Right lobe of liver (tissue), 6 donors: ENCODE results near the gene CPNE2. TPM values are rescaled to one million over a fixed set of nuclear protein-coding genes. Genes with fewer than 3 reads are reported as not detected.

Source experiments
- ATAC-seq, 4 donors: fragments of 200-7000 bp; cut with Tn5 transposase; one replicate each; pipeline ENCODE4 v1.9.1; 2020; ENCODE audit warnings: mild to moderate bottlenecking in 4 of 4, moderate library complexity in 4 of 4
- DNase-seq, 3 donors: peaks; one replicate each; pipeline ENCODE4 v3.0.0-alpha.2; 2020
- H3K27ac ChIP-seq, 3 donors: fragments of 200-600 bp; one replicate each; pipeline ENCODE4 v1.8.0; 2022
- H3K27me3 ChIP-seq, 2 donors: fragments of 200-600 bp; one replicate each; pipeline ENCODE4 v1.8.0; 2022
- H3K36me3 ChIP-seq, 4 donors: fragments of 200-600 bp; sonication (generic) in 1 of 4; one replicate each; pipeline versions ENCODE4 v1.5.1 to v1.8.0; 2017 to 2022; ENCODE audit warnings: control low read depth in 1 of 4
- H3K4me1 ChIP-seq, 4 donors: fragments of 200-600 bp; sonication (generic) in 1 of 4; one replicate each; pipeline versions ENCODE4 v1.5.1 to v1.8.0; 2017 to 2022; ENCODE audit warnings: control low read depth in 1 of 4
- H3K4me3 ChIP-seq, 3 donors: fragments of 200-600 bp; one replicate each; pipeline ENCODE4 v1.8.0; 2022
- H3K9me3 ChIP-seq, 4 donors: fragments of 200-600 bp; sonication (generic) in 1 of 4; one replicate each; pipeline versions ENCODE4 v1.5.1 to v1.8.0; 2017 to 2022; ENCODE audit warnings: control low read depth in 1 of 4
- POLR2A ChIP-seq: fragments of 450-650 bp; IDR thresholded peaks from one replicate; pipeline ENCODE4 v1.6.1; 2017; ENCODE audit warnings: antibody characterized with exemption, mild to moderate bottlenecking
- WGBS: methylation state at CpG from one replicate; pipeline ENCODE4 v1.1.6; 2018; ENCODE audit warnings: low coverage, low lambda C conversion rate; ENCODE audit not compliant: insufficient coverage; ENCODE audit errors: missing lambda C conversion rate; 5-methylcytosine and 5-hydroxymethylcytosine counted together
- intact Hi-C, 2 donors: fragments of 100-400 bp; cut with DNase I; formaldehyde crosslinking; loops; one replicate each; pipeline versions ENCODE4 v1.11.2 to v1.14.1; 2022
- total RNA-seq, 6 experiments: library from RNA; depleted of rRNA in 2 of 6; stranded (reverse); fragments of >200 nt in 2 of 6; fragmentation: NEBNext Ultra II Directional in 3 of 6; extraction: Animal tissue kit (Norgen Biotek cat#: 25700) in 3 of 6; gene quantifications; one replicate each; pipeline versions ENCODE4 v1.1.0 to v1.2.4, GENCODE V29; 2016 to 2023
- TF ChIP-seq, protein P1 (sequence below), 4 donors: fragments of 200-600 bp in 3 of 4; fragments of 450-650 bp in 1 of 4; IDR thresholded peaks; one replicate each; pipeline versions ENCODE4 v1.5.1 to v1.8.0; 2016 to 2022; ENCODE audit warnings: antibody characterized with exemption in 4 of 4, mild to moderate bottlenecking in 2 of 4
- donor health status: DM: no; HTN: yes; CAD: no.
- donor health status: DM: no; HTN: no; CAD: no.
- donor health status: DM: no; HTN: no; CAD: no.
- donor health status: DM: no; HTN: yes; CAD: no.
- donor health status: DM: no; HTN: yes; CAD: no.

The CPNE2 gene
- total RNA-seq, 6 experiments from 2014 or later = 4.0 to 10.9 (median 9.7) TPM

DNA sequence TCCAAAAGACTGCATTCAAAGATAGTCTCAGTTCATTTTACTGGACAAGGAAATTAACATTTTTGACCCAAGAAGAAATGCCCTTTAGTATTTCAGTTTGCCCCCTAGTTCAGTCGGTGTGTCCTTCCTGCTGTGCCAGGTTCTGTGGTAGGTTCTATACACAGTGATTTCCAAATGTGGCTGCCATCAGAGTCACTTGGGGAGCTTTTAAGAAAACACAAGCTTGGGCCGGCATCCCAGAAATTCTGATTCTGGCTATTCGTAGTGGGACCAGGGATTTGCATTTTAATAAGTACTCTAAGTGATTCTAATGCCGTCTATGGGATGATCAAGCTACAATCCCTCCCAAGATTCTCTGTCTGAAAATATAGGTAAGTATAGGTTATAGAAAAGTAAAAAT is 103.9 kb downstream of the CPNE2 start:
- DNase-seq (no peak), ATAC-seq (peak in 2 of 4 donors; percentile 10 to 36)
- intact Hi-C loops = no loop called here
- no peak overlapping the region for H3K4me3 ChIP-seq
- WGBS = 78% methylated on average over 4 of the region's 4 CpGs
- no peaks in the 10 kb centered on the region for H3K27me3 ChIP-seq
- no peaks in the 10 kb centered on the region for H3K9me3 ChIP-seq
- TF ChIP-seq, protein P1, sequence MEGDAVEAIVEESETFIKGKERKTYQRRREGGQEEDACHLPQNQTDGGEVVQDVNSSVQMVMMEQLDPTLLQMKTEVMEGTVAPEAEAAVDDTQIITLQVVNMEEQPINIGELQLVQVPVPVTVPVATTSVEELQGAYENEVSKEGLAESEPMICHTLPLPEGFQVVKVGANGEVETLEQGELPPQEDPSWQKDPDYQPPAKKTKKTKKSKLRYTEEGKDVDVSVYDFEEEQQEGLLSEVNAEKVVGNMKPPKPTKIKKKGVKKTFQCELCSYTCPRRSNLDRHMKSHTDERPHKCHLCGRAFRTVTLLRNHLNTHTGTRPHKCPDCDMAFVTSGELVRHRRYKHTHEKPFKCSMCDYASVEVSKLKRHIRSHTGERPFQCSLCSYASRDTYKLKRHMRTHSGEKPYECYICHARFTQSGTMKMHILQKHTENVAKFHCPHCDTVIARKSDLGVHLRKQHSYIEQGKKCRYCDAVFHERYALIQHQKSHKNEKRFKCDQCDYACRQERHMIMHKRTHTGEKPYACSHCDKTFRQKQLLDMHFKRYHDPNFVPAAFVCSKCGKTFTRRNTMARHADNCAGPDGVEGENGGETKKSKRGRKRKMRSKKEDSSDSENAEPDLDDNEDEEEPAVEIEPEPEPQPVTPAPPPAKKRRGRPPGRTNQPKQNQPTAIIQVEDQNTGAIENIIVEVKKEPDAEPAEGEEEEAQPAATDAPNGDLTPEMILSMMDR (IDR thresholded peaks at IDR 0.05) = no peak
- no peak for TF ChIP-seq POLR2A
- peaks cover 0 to 26% (median 5%) of the 10 kb centered on the region in 4 donors for H3K4me1 ChIP-seq
- no peak overlapping the region for H3K27ac ChIP-seq
- H3K36me3 ChIP-seq = no peaks in the 10 kb centered on the region

DNA sequence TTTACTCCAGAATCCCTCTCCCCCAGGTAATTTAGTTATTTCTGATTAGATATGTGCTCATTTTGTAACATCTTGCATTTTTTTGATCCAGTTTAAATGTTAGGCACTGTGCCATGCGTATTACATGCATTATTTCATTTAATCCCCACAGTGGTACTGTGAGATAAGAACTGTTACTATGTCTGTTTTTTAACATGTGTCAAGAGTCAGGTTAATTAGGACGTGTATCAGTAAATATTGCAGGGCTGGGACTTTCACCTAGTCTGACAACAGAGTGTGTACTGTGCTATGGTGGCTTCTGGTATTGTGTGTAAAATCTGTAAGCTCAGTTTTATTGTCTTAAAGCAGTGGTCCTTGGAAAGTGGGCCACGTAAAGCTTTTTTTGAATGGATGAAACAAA is 104.4 kb downstream of the CPNE2 start:
- Histone ChIP-seq H3K36me3 (no peaks in the 10 kb centered on the region), H3K4me3 (no peak overlapping the region), H3K27me3 (no peaks in the 10 kb centered on the region), H3K4me1 (peaks cover 0 to 25% (median 5%) of the 10 kb centered on the region in 4 donors), H3K27ac (no peak overlapping the region), H3K9me3 (no peaks in the 10 kb centered on the region)
- peak in 3 of 4 donors; percentile 69 to 76 (median 76) for ATAC-seq
- no peak for DNase-seq
- TF ChIP-seq, protein P1 (IDR thresholded peaks at IDR 0.05) = no peak
- TF ChIP-seq POLR2A = no peak
- intact Hi-C loops = no loop called here
- WGBS = 56% methylated on average over 3 of the region's 3 CpGs

Other genes with a start within 250 kb of the CPNE2 start
- not detected for gene SLC12A3, start 227.4 kb upstream of the CPNE2 start, total RNA-seq
- 100 to 1,000 TPM; 103 to 185 (median 133) TPM for gene HERPUD1, start 160.4 kb upstream of the CPNE2 start, total RNA-seq
- 10 to 100 TPM in 1 of 6 experiments, 1 to 10 TPM in 4, under 1 TPM in 1; 0.62 to 11.8 (median 4.7) TPM for gene CETP, start 130.6 kb upstream of the CPNE2 start, total RNA-seq
- gene NLRC5, start 103.0 kb upstream of the CPNE2 start, total RNA-seq = 10 to 100 TPM in 5 of 6 experiments, 1 to 10 TPM in 1; 4.6 to 25.2 (median 13.3) TPM
- gene PSME3IP1, start 93.5 kb downstream of the CPNE2 start, total RNA-seq = 10 to 100 TPM; 26.2 to 61.8 (median 34.5) TPM
- gene RSPRY1, start 93.7 kb downstream of the CPNE2 start, total RNA-seq = 10 to 100 TPM; 18.0 to 26.1 (median 22.9) TPM
- 10 to 100 TPM; 19.3 to 26.8 (median 22.0) TPM for gene ARL2BP, start 152.7 kb downstream of the CPNE2 start, total RNA-seq
- gene PLLP, start 192.1 kb downstream of the CPNE2 start, total RNA-seq = 1 to 10 TPM; 2.1 to 7.4 (median 3.8) TPM